Measurements from ENCODE around the gene LCAT.
A peak's percentile ranks its signal among the peaks of the same experiment; 100 is the strongest.
"Not testable (repeated sequence)": the region's sequence is repeated elsewhere in the genome, so short reads cannot be mapped to it uniquely, and the experiment has no call there.

Gene LCAT

GRCh38 chr16:67976205-67976604 lies 32.3 kb upstream of the LCAT start:
- H3K4me3 ChIP-seq (ENCODE audit: low read depth, low read length), result no peak overlapping the region
- no peak for DNase-seq (ENCODE audit: low read depth)
- TF ChIP-seq, protein P1, sequence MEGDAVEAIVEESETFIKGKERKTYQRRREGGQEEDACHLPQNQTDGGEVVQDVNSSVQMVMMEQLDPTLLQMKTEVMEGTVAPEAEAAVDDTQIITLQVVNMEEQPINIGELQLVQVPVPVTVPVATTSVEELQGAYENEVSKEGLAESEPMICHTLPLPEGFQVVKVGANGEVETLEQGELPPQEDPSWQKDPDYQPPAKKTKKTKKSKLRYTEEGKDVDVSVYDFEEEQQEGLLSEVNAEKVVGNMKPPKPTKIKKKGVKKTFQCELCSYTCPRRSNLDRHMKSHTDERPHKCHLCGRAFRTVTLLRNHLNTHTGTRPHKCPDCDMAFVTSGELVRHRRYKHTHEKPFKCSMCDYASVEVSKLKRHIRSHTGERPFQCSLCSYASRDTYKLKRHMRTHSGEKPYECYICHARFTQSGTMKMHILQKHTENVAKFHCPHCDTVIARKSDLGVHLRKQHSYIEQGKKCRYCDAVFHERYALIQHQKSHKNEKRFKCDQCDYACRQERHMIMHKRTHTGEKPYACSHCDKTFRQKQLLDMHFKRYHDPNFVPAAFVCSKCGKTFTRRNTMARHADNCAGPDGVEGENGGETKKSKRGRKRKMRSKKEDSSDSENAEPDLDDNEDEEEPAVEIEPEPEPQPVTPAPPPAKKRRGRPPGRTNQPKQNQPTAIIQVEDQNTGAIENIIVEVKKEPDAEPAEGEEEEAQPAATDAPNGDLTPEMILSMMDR (conservative IDR thresholded peaks at IDR 0.05; ENCODE audit: low read depth, low read length), result no peak

DNA sequence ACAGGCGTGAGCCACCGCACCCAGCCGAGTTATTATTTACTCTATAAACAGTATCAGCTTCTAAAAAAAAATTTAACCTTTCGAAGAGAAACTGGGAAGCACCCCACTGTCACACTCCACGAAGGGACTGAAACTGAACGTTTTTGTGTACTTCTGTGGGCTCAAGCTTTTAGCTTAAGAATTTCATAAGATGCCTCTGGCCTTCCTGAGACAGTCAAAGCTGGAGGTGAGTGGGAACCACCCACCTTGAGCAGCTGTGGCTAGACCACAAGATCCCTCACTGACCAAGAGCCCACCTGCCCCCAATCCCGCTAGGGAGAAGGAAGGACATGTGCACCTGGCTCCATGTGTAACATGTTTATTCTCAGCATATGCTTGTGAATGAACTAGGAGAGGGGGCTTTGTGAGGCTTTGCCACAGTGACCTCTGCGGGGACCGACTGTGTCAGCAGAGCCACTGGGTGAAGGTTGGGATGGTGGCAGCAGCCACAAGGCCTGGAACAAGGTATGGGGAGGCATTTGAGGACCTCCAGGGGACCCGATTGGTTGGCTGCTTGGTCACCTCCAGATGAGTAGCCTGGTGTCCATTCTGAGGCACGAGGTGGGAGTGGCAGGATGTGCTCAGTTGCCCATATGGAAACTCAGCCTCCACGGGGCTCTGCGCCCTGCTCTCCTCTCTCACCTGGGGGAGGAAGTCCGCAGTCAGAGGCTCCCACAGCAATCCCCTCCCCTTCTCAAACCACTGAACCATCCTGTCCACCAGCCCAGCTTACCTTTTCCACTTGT lies 31.6 kb upstream of the LCAT start:
- TF ChIP-seq, protein P1 (conservative IDR thresholded peaks at IDR 0.05; ENCODE audit: low read depth, low read length), result no peak
- DNase-seq (ENCODE audit: low read depth), result no peak
- no peak overlapping the region for H3K4me3 ChIP-seq (ENCODE audit: low read depth, low read length)

- not testable (repeated sequence) for DNase-seq (ENCODE audit: low read depth); H3K4me3 ChIP-seq (ENCODE audit: low read depth, low read length)
These were observed 28.4 kb upstream of the LCAT start for GRCh38 chr16:67972285-67972684.

- DNase-seq (ENCODE audit: low read depth), result no peak
- TF ChIP-seq, protein P1 (conservative IDR thresholded peaks at IDR 0.05; ENCODE audit: low read depth, low read length), result no peak
- H3K4me3 ChIP-seq (ENCODE audit: low read depth, low read length), result no peak overlapping the region
These were observed 27.2 kb upstream of the LCAT start for GRCh38 chr16:67971111-67971510.

- peak overlapping the region; percentile 84 for H3K4me3 ChIP-seq (ENCODE audit: low read depth, low read length)
- DNase-seq (ENCODE audit: low read depth), result peak; percentile 33
- TF ChIP-seq, protein P1 (conservative IDR thresholded peaks at IDR 0.05; ENCODE audit: low read depth, low read length), result no peak
These were observed 25.5 kb upstream of the LCAT start for GRCh38 chr16:67969254-67970039.

DNA sequence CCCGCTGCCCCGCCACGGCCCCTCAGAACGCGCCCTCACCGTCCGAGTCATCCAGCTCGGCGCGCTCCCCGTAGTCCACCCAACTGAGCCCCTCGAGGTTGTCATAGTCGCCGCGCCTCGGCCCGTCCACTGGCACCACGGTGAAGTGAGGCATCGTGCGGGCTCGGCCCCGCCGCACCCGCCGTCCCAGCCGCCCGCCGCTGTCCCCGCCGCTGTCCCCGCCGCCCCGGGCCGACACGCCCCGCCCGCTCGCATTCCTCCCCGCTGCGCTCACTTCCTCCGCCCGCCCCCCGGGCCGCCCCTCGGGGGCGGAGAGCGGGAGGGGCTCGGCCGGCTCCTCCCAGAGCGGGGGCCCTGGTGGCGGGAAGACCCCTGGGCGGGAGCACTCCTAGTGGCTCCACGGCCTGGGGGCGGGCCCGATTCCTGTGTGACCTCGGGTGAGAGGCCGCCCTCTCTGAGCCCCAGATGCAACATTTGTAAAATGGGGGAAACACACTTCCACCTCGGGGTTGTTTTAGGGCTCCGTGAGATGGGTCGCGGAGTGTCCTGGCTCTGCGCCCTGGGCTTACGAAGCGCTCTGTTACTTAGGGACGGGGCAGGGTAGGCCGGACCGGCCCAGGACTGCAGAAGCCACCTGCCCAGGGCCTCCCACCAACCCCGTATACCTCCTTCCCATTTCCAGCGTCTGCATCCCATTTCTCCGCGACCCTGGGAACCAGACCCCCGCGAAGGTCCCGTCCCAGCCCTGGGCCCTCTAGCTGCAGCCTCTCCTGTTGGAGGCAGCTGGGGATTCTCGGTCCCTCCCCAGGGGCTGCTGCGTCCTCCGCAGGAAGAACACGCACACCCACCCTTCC lies 24.7 kb upstream of the LCAT start, which contains the start of gene SLC12A4:
Gene SLC12A4 (minus strand): TSS at position 238 of the 854 bp plus-strand sequence. CDS start 84 bp downstream, at position 154.
- peak; percentile 69 for DNase-seq (ENCODE audit: low read depth)
- peak within 1 kb of the TSS; percentile 84 for H3K4me3 ChIP-seq (ENCODE audit: low read depth, low read length)
- TF ChIP-seq, protein P1 (conservative IDR thresholded peaks at IDR 0.05; ENCODE audit: low read depth, low read length), result peak; percentile 13

GRCh38 chr16:67967958-67968399 lies 24.1 kb upstream of the LCAT start:
- H3K4me3 ChIP-seq (ENCODE audit: low read depth, low read length), result peak overlapping the region; percentile 84
- DNase-seq (ENCODE audit: low read depth), result peak; percentile 28

More at GRCh38 chr16:67967958-67968399, 24.1 kb upstream of the LCAT start:
- TF ChIP-seq, protein P1 (conservative IDR thresholded peaks at IDR 0.05; ENCODE audit: low read depth, low read length), result no peak
